Upper lobe of right lung (tissue), 1 donor: ENCODE results near the gene TBC1D22A. TPM values are rescaled to one million over a fixed set of nuclear protein-coding genes. Genes with fewer than 3 reads are reported as not detected.

Experiments used
- ATAC-seq: fragments of 200-7000 bp; cut with Tn5 transposase; one replicate; pipeline ENCODE4 v1.9.1; 2020; ENCODE audit warnings: mild to moderate bottlenecking, moderate library complexity
- DNase-seq: peaks from one replicate; pipeline ENCODE4 v3.0.0-alpha.2; 2020
- H3K27ac ChIP-seq: fragments of 200-600 bp; one replicate; pipeline ENCODE4 v1.8.0; 2022
- H3K27me3 ChIP-seq: fragments of 200-600 bp; one replicate; pipeline ENCODE4 v1.8.0; 2022; ENCODE audit warnings: mild to moderate bottlenecking
- H3K36me3 ChIP-seq: fragments of 200-600 bp; one replicate; pipeline ENCODE4 v1.8.0; 2022
- H3K4me1 ChIP-seq: fragments of 200-600 bp; one replicate; pipeline ENCODE4 v1.8.0; 2022
- H3K4me3 ChIP-seq: fragments of 200-600 bp; one replicate; pipeline ENCODE4 v1.8.0; 2022; ENCODE audit warnings: mild to moderate bottlenecking
- H3K9me3 ChIP-seq: fragments of 200-600 bp; one replicate; pipeline ENCODE4 v1.8.0; 2022
- intact Hi-C: fragments of 100-400 bp; cut with DNase I; formaldehyde crosslinking; loops from one replicate; pipeline ENCODE4 v1.11.0; 2022
- total RNA-seq: library from RNA; stranded (reverse); fragmentation: NEBNext Ultra II Directional; extraction: Animal tissue kit (Norgen Biotek cat#: 25700); gene quantifications from one replicate; pipeline ENCODE4 v1.2.1, GENCODE V29; 2021
- TF ChIP-seq, protein P1 (sequence below): fragments of 200-600 bp; IDR thresholded peaks from one replicate; pipeline ENCODE4 v1.8.0; 2022; ENCODE audit warnings: antibody characterized with exemption
- donor health status: DM: no; HTN: yes; CAD: no; lungs with severe emphysema.

The TBC1D22A gene
- total RNA-seq, 1 donor from 2014 or later, result 31.3 TPM

DNA sequence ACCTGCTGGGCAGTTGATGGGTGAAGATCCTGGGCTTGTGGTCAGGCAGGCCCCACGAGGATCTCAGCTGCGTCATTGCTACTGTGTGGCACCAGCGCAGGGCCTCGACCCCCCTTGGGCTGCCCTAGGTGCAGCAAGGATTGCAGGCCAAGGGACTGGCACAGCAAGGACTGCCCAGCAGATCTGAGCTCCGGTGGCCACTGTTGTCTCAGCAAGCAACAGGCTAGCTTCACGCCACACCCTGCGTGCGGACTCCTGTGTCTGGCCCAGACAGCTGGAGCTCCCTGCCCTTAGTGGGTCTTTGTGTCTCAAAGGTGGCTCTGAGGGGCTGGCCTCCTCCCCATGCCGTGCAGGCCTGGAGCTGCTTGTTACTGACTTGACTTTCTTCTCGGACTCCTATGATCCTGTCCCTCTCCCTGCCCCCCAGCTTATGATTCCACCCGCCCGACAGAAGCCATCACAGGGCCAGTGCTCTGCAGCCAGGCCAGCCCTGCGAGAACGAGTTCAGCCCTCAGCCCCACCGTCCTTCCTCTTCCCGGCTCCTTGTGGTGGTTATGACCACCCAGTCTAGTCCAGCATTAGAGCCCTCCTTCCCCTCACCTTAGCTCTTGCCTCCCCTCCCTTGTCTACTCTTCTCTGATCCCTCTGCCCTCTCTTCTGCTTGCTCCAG, 295.6 kb downstream of the TBC1D22A start:
- Histone ChIP-seq H3K27ac (no peak overlapping the region), H3K27me3 (no peaks in the 10 kb centered on the region), H3K9me3 (no peaks in the 10 kb centered on the region), H3K4me3 (no peak overlapping the region), H3K4me1 (no peaks in the 10 kb centered on the region), H3K36me3 (no peaks in the 10 kb centered on the region)
- ATAC-seq, result no peak
- TF ChIP-seq, protein P1, sequence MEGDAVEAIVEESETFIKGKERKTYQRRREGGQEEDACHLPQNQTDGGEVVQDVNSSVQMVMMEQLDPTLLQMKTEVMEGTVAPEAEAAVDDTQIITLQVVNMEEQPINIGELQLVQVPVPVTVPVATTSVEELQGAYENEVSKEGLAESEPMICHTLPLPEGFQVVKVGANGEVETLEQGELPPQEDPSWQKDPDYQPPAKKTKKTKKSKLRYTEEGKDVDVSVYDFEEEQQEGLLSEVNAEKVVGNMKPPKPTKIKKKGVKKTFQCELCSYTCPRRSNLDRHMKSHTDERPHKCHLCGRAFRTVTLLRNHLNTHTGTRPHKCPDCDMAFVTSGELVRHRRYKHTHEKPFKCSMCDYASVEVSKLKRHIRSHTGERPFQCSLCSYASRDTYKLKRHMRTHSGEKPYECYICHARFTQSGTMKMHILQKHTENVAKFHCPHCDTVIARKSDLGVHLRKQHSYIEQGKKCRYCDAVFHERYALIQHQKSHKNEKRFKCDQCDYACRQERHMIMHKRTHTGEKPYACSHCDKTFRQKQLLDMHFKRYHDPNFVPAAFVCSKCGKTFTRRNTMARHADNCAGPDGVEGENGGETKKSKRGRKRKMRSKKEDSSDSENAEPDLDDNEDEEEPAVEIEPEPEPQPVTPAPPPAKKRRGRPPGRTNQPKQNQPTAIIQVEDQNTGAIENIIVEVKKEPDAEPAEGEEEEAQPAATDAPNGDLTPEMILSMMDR, result no peak
- peak; percentile 53 for DNase-seq
- intact Hi-C loops, result no loop called here

DNA sequence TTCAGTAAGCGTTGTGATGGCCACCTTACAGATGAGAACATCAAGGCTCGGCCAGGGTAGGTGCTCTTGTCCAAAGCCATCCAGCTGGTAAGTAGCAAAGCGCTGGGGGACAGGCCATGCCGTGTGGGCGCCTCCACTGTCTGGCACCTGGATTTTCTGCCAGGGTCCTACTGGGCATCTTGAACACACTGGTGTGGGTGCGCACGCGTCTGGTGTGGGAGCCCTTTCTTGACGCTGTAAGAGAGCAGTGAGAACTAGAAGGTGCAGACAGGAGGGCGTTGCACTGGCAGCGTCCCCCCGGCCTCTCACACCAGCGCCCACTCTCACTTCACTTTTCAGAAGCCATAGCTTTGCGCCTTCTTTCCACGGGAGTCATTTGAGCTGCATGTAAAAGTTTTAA, 296.6 kb downstream of the TBC1D22A start:
- H3K36me3 ChIP-seq, result no peaks in the 10 kb centered on the region
- TF ChIP-seq, protein P1, result no peak
- H3K27me3 ChIP-seq, result no peaks in the 10 kb centered on the region
- no peaks in the 10 kb centered on the region for H3K4me1 ChIP-seq
- no peak overlapping the region for H3K4me3 ChIP-seq
- no peaks in the 10 kb centered on the region for H3K9me3 ChIP-seq
- DNase-seq, result peak; percentile 51
- intact Hi-C loops, result no loop called here
- no peak for ATAC-seq
- no peak overlapping the region for H3K27ac ChIP-seq

DNA sequence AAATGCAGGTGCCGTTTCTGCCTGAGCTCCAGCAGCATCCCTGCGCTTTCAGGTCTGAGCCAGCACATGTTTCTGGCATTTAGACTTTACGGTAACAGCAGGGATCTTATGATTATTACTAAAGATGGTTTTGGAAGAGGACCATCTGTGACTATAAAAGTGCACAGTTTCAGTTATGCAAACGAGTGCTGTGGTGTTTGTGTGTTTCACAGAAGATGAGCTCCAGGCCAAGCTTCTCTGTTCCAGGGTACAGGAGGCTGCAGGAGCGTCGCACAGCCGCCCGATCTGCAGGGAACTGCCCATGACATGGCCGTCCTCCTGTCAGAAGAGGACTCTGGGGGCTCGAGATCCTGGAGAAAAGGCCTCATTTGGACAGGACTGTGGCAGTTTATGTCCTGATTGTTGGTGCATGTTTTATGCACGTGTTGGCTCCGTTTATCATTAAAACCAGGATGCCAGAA, 297.3 kb downstream of the TBC1D22A start:
- Histone ChIP-seq H3K27me3 (no peaks in the 10 kb centered on the region), H3K27ac (no peak overlapping the region), H3K4me1 (no peaks in the 10 kb centered on the region), H3K36me3 (no peaks in the 10 kb centered on the region), H3K4me3 (no peak overlapping the region), H3K9me3 (no peaks in the 10 kb centered on the region)
- ATAC-seq (no peak), DNase-seq (peak; percentile 9)
- intact Hi-C loops, result no loop called here
- TF ChIP-seq, protein P1, result no peak

DNA sequence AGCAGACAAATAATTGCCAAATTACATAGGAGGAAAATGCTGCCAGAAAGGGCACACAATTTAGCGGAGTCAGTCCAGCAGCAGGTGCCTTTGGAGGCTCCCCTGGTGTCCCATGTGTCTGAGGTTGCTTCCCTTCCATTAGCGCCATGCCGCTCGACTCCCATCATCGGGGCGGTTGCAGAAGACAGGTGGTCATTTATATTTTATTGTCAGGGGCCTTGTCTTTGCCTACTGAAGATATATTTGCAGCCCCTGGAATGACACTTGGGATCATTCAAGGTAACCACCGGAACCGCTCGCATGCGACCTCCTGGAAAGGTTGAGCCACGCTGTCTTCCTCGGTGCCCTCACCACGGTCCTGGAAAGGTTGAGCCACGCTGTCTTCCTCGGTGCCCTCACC, 298.3 kb downstream of the TBC1D22A start:
- DNase-seq (no peak), ATAC-seq (no peak)
- intact Hi-C loops, result no loop called here
- Histone ChIP-seq H3K36me3 (no peaks in the 10 kb centered on the region), H3K9me3 (no peaks in the 10 kb centered on the region), H3K4me1 (no peaks in the 10 kb centered on the region), H3K4me3 (no peak overlapping the region), H3K27ac (no peak overlapping the region), H3K27me3 (no peaks in the 10 kb centered on the region)
- TF ChIP-seq, protein P1, result no peak

DNA sequence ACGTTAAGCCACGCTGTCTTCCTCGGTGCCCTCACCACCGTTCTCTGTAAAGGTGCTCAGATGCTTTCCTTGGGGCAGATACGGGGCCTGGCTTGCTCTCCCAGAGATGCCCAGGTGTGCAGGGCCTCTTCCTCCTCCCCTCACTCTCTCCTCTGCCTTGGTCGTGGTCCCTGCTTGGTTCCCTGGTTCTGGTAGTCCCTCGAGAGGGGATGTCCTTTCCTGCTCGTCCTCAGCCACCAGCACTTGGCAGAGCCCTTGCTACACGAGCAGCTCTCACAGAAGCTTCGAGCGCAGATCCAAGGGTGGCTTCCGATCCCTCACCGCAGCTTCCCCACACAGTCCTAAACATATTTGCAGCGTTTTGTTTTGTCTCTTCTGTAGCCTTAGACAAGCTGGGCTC, 298.8 kb downstream of the TBC1D22A start:
- H3K27ac ChIP-seq, result no peak overlapping the region
- ATAC-seq, result no peak
- H3K4me3 ChIP-seq, result no peak overlapping the region
- TF ChIP-seq, protein P1, result no peak
- no peaks in the 10 kb centered on the region for H3K9me3 ChIP-seq
- intact Hi-C loops, result no loop called here
- H3K4me1 ChIP-seq, result no peaks in the 10 kb centered on the region
- no peaks in the 10 kb centered on the region for H3K27me3 ChIP-seq
- peak; percentile 26 for DNase-seq
- no peaks in the 10 kb centered on the region for H3K36me3 ChIP-seq
